CD4-positive, alpha-beta T cell treated with Interleukin-15 for 1 hour (primary cell): Measurements from ENCODE around the gene PTPRN2.

Source experiments
- DNase-seq: peaks from one replicate; pipeline ENCODE4 v3.0.0-alpha.2; 2020

PTPRN2 gene

DNA sequence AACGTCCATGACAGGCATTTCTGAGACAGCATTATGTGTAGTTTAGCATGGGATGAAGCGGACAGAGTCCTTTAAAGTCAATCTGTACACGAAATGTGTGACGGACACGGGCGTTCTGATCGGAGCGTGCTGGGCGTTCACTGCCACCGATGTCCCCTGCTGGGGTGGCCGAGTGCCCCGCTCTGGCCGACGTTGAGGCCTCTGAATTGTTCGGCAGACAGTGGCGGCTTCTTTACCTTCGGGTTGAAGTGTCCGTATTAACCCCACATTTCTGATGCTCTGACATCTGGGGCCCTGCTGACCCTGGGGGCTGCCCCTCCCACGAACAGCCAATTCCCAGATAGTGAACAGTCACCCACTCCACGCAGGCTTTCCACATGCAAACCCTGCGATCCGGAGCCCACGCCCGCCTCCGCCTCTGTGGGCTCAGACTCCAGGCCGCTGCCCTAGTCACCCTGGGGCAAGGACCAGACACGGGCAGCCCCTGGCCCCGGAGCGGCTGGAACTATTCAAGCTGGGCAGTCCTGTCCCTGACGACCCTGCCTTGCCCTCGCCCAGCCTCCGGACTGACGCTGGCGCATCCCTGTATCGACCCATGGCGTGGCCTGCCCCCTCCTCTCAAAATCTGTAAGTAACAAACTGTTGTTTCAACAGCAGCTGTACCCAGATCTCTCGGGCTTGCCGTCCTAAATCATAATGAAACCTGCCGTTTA, 445.7 kb downstream of the PTPRN2 start:
- DNase-seq = no peak

DNA sequence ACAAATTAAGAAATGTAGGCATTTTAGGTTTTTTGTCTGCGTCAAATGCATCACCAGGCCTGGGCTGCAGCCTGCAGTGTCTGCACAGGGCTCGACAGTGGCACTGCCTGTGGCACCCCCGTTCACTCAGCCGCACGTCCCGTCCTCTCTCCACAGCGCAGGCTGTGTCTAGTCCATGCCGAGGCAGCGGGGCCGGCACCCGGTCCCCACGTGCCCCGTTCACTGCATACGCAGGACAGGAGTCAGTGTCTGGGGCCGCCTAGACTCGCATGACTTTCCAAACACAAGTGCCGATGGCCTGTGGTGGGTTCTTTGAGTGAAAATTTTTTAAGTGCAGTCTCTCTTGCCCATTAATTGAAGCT, 446.4 kb downstream of the PTPRN2 start:
- DNase-seq = no peak

- no peak for DNase-seq
Measured at GRCh38 chr7:158140538-158141220, 446.9 kb downstream of the PTPRN2 start.

DNA sequence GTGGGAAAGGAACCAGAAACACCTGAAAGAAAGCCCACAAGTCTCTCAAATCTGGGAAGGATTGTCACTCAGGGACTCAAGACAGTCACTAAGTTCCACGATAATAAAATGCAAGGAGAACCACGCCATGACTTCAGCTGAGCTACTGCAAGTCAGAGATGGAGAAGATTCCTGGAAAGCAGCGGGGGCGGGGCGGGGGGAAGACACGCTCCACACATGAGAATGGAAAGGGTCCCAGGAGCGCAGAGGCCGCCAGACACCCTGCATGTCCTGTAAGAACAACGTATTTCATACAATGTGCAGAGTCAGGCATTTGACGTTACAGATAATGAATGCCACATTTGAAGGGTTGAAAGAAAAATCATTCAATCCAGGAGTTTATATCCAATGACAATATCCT, 448.1 kb downstream of the PTPRN2 start:
- DNase-seq = no peak

- no peak for DNase-seq
Measured at GRCh38 chr7:158138329-158138597, 449.4 kb downstream of the PTPRN2 start.

GRCh38 chr7:158137516-158138328, 449.9 kb downstream of the PTPRN2 start:
- DNase-seq = no peak

GRCh38 chr7:158135931-158136330, 451.7 kb downstream of the PTPRN2 start:
- no peak for DNase-seq

- DNase-seq = no peak
Measured at GRCh38 chr7:158134824-158135223, 452.8 kb downstream of the PTPRN2 start.

DNA sequence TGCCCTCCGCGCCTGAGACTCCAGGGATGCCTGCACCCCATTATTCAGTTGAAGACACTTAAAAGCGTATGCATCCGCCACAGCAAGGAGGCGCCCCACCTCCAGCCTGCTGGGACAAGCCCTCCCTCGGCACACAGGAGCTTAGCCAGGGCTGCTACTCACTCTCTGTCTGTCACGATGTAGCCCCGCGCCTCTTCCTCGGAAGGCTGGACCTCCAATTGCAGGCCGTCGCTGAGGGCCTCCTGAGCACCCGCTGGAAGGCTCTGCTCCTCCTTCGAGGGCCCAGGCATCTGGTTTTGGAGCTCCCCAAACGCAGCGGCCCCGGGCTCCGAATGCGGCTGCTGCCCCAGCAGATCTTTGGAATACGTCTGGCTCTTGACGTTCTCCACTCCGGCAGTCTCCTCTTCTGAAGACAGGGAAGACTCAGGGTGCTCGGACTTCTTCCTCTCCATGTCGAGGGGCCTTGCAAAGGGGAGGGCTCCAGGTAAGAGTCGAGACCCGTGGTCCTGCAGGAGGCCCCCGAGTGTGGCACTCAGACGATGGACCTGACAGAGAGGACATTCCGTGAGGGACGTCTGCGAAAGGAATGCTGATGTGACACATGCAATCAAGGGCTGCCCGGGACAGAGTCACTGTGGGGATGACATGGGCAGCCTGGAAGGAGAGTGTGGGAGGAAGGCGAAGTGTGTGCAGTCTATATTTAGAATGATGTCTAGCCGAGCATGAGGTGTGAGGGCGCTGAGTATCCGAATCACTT, 453.9 kb downstream of the PTPRN2 start:
- no peak for DNase-seq

DNA sequence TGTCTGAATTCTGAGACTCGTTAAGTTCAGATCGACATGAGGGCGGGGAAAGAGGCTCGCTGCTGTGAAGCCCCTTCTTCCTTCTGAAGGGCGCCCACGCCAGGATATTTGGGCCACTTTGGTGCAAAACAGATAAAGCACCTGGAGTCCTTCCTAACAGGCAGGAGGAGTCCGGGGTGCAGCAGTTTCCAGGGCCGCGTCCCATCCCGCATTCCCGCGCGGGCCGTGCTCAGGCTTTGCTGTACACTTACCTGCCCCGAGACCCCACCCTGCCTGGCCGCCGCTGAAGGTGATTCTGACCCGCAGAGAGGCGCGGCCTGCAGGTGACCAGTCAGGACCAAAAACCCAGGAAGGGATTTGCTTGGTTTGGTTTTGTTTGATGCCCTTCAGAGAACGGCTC, 454.6 kb downstream of the PTPRN2 start:
- no peak for DNase-seq

DNA sequence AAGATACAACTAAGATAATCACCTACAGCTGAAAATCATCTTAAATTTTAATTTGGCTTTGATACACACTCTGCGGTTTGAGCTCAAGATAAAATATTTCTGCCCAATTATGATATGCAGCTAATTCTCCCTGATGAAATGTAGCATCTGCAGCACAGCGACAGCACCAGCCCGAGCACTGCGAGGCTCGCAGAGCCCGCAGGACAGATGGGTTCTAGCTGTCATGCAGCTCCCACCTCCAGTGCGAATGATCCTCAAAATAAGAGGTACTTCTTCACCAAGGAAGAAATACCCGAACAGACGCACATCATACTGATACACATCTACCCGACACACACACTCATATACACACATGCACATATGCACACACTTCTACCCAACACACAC, 457.6 kb downstream of the PTPRN2 start:
- no peak for DNase-seq

DNA sequence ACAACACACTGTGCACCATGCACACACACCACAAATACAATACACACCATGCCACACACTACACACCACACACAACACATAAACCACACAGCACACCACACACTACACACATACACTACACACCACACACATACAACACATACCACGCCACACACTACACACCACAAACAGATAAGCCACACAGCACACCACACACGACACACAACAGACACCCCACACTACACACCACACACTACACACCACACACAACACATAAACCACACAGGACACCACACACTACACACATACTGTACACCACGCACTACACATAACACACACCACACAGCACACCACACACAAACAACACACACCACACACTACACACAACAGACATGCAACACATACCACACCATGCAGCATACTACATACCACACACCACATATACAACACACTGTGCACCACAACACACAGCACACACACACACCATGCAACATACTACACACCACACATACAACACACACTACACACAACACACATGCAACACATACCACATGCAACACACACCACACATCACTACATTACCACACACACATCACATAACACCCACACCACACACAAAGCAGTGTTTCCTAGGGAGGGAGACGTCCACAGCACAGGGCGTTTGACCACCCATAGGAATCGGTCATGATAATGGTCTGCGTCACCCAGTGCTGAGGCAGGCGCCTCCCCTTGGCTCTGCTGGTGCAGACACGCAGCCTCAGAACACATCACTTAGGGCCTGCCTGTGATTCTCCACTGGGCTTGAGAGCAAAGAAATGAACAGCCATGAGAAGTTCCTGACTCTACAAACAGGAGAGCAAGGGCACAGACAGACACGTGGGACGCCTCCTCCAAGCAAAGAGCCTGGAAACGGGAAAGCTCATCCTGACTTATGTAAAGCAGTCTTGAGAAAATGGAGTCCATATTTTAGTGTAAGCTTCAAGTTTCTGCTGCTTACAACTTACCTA, 458.3 kb downstream of the PTPRN2 start:
- DNase-seq = no peak

DNA sequence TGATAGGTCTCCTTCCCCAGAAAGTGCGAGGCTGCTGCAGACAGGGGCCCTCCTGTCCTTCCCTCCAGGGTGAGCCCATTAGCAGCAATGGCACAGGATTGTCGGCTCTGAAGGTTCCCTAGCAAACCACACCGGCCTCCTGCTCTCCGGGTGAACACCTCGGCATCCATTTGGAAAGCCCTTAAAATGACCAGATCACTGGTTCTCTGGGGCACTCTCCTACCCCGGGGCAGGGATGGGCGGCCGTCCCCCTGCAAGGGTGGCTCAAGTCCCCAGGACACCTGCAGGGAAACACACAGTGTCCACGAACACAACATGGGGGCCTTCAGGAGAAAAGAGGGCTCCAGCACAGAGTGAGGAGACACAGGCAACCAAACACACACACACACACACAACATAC, 459.1 kb downstream of the PTPRN2 start:
- DNase-seq = no peak

GRCh38 chr7:158127241-158127640, 460.4 kb downstream of the PTPRN2 start:
- DNase-seq = no peak

- no peak for DNase-seq
Measured at GRCh38 chr7:158126661-158127060, 461.0 kb downstream of the PTPRN2 start.

GRCh38 chr7:158125721-158126120, 461.9 kb downstream of the PTPRN2 start:
- DNase-seq = no peak

GRCh38 chr7:158125091-158125490, 462.5 kb downstream of the PTPRN2 start:
- DNase-seq = no peak

DNA sequence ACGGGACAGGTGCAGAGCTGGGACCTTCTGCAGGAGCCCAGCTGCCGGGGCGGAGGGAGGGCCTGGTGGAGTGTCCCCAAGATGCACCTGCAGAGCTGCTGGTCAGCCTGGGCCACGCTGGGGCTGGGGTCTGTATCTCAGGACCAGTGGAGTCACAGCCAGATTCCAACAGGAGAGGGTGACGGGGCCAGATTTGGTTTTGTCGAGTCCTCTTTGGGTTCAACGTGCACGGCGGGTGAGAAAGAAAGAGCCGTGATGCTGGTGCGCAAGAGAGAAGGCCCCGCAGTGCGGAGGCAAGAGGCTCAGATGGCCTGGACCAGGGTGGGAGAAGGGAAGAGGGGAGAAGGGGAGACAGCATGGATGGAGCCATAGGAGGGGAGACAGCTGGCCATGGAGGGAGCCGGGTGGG, 462.9 kb downstream of the PTPRN2 start:
- DNase-seq = no peak

- DNase-seq = no peak
Measured at GRCh38 chr7:158123753-158124152, 463.9 kb downstream of the PTPRN2 start.

DNA sequence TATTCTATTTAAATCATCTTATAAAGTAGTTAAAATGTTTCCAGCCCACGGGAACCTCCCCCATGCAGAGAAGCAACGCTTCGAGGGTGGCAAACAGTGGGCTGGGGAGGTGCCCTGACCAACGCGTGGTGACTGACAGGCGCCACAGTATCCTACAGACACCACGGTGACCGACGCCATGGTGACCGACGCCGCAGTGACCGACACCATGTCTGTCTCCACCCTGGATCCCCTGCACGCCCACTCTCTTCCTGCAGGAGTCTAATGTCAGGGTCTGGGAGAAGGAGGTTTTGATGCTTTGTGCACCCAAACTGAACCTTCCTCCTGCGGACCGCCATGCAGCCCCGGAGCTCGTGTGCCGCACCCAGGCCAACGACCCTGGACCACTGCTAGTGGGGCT, 464.4 kb downstream of the PTPRN2 start:
- DNase-seq = no peak

DNA sequence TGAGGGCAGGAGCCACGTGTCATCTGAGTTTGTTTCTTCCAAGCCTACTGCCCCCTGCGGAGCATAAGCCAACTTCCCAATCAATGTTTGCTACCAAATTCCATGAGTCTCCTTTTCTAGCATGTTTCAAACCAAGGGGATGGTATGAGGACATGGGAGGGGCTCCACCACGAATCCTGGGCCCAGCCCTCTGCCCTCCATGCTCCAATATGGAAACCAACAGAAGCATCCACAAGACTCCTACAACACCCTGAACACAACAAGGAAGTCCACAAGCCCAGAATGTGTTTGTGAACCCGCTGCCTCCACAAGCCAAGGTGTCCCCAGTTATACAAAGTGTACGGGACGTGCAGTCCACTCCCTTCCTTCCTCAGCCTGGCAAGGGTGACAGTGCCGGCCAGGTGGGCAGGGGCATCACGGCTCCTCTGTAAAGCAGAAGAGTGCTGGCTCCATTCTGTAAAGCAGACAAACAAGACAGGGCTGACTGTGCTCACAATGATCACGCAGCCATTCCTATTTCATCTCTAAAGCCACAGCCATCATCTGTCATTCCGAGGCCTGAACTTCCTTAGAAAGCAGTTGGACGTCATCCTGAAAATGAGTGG, 466.1 kb downstream of the PTPRN2 start:
- DNase-seq = no peak

GRCh38 chr7:158120716-158121115, 466.9 kb downstream of the PTPRN2 start:
- DNase-seq = no peak
